Bronchial epithelial cell (primary cell): Measurements from ENCODE around the gene PGBD5. TPM values are rescaled to one million over a fixed set of nuclear protein-coding genes. Genes with fewer than 3 reads are reported as not detected.

Experiments
- DNase-seq: peaks from one replicate; pipeline ENCODE4 v3.0.0-alpha.2; 2010; ENCODE audit warnings: low read depth
- FAIRE-seq: peaks from 2 replicates; lab custom pipeline; 2011; peaks lifted over from hg19 to GRCh38; lab: Jason Lieb, UNC
- H3K27me3 ChIP-seq: 2 replicates; pipeline ENCODE4 v1.5.1; 2011; ENCODE audit warnings: low read length; ENCODE audit not compliant: control insufficient read depth, insufficient read depth
- H3K36me3 ChIP-seq: 2 replicates; pipeline ENCODE4 v1.5.1; 2011; ENCODE audit warnings: low read length; ENCODE audit not compliant: control insufficient read depth, insufficient read depth
- H3K4me3 ChIP-seq: 2 replicates; pipeline ENCODE4 v1.5.1; 2011; ENCODE audit warnings: mild to moderate bottlenecking, low read depth, low read length, control low read depth
- CTCF ChIP-seq: IDR thresholded peaks from 2 replicates; pipeline ENCODE4 v1.5.1; 2011; ENCODE audit warnings: mild to moderate bottlenecking, moderate library complexity, low read length, control low read depth, inconsistent platforms; ENCODE audit not compliant: insufficient read depth, severe bottlenecking
- total RNA-seq: library from RNA; depleted of rRNA; stranded (reverse); fragments of >200 nt; gene quantifications from 2 replicates; pipeline ENCODE4 v1.2.1, GENCODE V29; 2014

Gene PGBD5
- total RNA-seq, 1 donor from 2014 or later: under 0.01 TPM

GRCh38 chr1:230280906-230281413 is 145.2 kb downstream of the PGBD5 start:
- no peak for FAIRE-seq
- Histone ChIP-seq H3K36me3 (peaks cover 18% of the 10 kb centered on the region), H3K27me3 (no peaks in the 10 kb centered on the region), H3K4me3 (no peak overlapping the region)
- no peak for DNase-seq
- TF ChIP-seq CTCF: no peak

DNA sequence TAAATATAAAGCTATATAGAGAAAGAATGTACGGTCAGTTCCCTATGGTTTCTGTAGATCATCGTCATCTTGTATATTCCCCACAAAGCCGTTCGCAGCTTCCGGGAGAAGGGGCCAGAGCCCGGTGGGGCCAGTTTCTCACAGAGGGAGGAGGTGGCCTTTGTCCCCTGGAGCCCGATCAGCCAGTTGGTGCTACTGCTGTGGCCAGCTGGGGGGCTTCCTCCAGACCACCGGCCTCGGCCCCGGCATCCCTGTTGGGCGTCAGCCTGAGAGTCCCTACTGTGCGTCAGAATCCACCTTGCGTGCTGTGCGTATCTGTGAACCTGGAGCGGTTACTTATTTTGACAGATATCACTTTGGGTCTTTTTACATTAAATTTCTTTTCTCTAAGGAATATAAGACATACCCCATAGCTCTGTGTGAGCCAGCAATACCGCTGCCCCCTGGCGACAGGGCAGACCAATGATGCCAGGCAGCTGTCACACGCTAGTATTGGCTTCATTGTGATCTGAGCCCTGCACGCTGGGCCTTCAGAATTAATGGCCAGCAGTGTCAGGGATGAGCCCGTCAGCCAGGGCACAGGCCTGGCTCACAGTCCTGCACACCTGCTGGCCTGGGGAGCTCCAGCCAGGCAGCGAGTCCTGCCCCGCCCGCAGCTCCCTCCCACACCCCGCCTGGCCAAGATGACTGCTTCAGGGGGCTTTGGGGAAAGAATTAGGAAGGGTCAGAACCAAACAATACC is 145.9 kb downstream of the PGBD5 start:
- Histone ChIP-seq H3K4me3 (no peak overlapping the region), H3K36me3 (peaks cover 18% of the 10 kb centered on the region), H3K27me3 (no peaks in the 10 kb centered on the region)
- no peak for TF ChIP-seq CTCF
- DNase-seq (no peak), FAIRE-seq (no peak)

- DNase-seq (no peak), FAIRE-seq (no peak)
- H3K27me3 ChIP-seq: no peaks in the 10 kb centered on the region
- no peak overlapping the region for H3K4me3 ChIP-seq
- TF ChIP-seq CTCF: no peak
- peaks cover 18% of the 10 kb centered on the region for H3K36me3 ChIP-seq
Observed at GRCh38 chr1:230279583-230279945, 146.6 kb downstream of the PGBD5 start.

DNA sequence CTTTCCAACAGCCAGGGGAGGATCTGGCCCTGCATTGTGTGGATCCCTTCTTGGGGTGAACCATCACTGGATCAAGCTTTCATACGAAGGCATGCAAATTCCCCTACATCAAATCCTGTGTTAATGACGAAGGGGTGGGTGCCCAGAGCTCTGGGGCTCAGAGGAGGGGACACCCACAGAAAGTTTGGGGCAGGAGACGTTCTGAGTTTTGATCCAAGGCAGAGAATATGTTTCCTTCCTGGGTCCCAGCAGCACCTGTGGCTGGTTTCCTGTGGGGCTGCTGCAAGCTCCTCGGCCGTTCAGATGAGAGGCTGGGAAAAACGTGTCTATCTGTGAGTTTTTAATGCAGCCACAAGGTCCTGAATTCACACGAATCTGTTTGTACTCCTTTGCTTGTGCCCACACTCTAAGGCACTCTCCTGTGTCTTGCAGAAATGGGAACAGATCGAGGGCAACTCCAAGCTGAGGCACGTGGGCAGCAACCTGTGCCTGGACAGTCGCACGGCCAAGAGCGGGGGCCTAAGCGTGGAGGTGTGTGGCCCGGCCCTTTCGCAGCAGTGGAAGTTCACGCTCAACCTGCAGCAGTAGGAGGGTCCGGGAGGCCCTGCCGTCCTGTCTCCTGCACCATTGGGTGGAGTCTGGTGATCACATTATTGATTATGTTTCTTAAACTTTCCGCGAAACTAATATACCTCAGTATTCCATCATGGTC is 147.1 kb downstream of the PGBD5 start:
- FAIRE-seq (no peak), DNase-seq (no peak)
- peaks cover 22% of the 10 kb centered on the region for H3K36me3 ChIP-seq
- no peak for TF ChIP-seq CTCF
- no peaks in the 10 kb centered on the region for H3K27me3 ChIP-seq
- H3K4me3 ChIP-seq: no peak overlapping the region

DNA sequence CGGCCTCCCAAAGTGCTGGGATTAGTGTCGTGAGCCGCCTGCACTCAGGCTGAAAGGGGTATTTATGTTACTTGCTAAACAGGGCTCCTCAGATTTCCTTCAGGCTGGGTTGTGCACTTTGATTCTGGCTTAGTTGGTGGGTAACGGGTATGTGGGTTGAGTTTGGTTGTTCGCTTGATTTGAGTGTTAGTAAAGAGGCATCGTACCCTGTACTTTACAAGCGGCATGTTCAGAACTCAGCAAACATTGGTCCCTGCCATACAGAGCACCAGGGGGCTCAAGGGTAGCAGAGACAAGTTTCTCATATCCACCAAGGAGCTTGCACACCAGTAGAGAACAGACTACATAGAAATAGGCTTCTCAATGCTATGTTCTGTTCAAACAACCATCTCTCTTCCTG is 147.8 kb downstream of the PGBD5 start:
- Histone ChIP-seq H3K27me3 (no peaks in the 10 kb centered on the region), H3K4me3 (no peak overlapping the region), H3K36me3 (peaks cover 23% of the 10 kb centered on the region)
- FAIRE-seq (peak; percentile 28), DNase-seq (no peak)
- no peak for TF ChIP-seq CTCF
